Measurements from ENCODE around the gene CLCA1. TPM values are rescaled to one million over a fixed set of nuclear protein-coding genes. Genes with fewer than 3 reads are reported as not detected.
"Not testable (repeated sequence)": the region's sequence is repeated elsewhere in the genome, so short reads cannot be mapped to it uniquely, and the experiment has no call there.

CLCA1 gene
- total RNA-seq, 8 experiments from 2014 or later: 0.09 TPM; not detected in 7

DNA sequence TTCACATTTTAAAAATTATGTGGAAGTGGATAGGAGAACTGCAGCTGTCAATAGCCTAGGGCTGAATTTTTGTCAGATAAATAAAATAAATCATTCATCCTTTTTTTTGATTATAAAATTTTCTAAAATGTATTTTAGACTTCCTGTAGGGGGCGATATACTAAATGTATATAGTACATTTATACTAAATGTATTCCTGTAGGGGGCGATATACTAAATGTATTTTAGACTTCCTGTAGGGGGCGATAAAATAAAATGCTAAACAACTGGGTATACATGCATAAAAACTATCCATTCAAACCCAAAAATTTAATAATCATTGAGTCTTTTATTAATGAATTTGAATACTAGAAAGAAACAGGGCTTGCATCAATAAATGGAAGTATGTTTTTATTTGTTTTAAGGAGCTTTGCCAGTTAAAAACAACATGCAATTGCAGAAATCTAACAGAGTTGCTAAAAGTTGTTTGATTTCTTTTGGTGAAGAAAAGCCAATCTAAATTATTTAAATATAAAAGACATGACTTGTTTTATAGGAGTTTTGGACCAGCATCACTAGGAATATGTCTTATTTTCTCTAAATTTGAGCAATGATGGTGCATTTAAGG, 31.4 kb downstream of the CLCA1 start:
- 0 to 69% (median 26%) methylated on average over 2 to 3 of the region's 3 CpGs for WGBS, 10 experiments
- in situ Hi-C loops (cut with MboI; ENCODE audit: low pct_unique_long_range_greater_than_20kb in 2 of 9, low sequenced_read_pairs in 9 of 9, unreplicated experiment in 9 of 9): loop anchor here in 1 of 9 experiments (25.0 kb wide), 1 partner anchor 187 kb away; no protein-coding TSS in a partner anchor
- Histone ChIP-seq H3K4me1 (replicated peaks in 1 of 2) (no peaks in the 10 kb centered on the region), H3K4me3 (no peak overlapping the region), H3K27ac (no peak overlapping the region)
- ATAC-seq (replicated peaks in 6 of 8): no peak

DNA sequence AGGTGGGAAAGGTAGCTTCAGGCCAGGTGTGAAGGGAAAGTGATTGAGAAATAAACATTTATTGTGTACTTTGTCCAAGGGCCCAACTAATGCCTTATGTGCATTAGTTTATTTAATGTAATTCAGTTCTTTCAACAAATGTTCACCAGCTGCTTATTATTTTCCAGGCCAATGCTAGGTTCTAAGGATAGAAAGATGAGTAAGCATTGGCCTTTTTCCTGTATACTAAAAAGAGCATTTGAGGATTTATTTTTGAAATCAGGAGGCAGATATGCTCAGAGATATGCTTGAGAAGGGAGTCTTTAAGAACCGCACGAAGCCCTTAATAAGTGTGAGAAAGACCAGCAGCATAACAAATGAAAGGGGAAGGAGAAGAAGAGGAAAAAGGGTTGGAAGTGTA, 32.0 kb downstream of the CLCA1 start:
- ATAC-seq (replicated peaks in 6 of 8): peak in 1 of 8 experiments; percentile 69
- in situ Hi-C loops (cut with MboI; ENCODE audit: low pct_unique_long_range_greater_than_20kb in 2 of 9, low sequenced_read_pairs in 9 of 9, unreplicated experiment in 9 of 9): loop anchor here in 1 of 9 experiments (25.0 kb wide), 1 partner anchor 187 kb away; no protein-coding TSS in a partner anchor
- Histone ChIP-seq H3K4me3 (no peak overlapping the region), H3K27ac (no peak overlapping the region), H3K4me1 (replicated peaks in 1 of 2) (peaks cover 0 to 3% of the 10 kb centered on the region in 2 donors)
- 0 to 100% (median 91%) methylated on average over 1 to 2 of the region's 2 CpGs for WGBS, 10 experiments

GRCh38 chr1:86502125-86502646, 33.5 kb downstream of the CLCA1 start:
- in situ Hi-C loops (cut with MboI; ENCODE audit: low pct_unique_long_range_greater_than_20kb in 2 of 9, low sequenced_read_pairs in 9 of 9, unreplicated experiment in 9 of 9): loop anchor here in 1 of 9 experiments (25.0 kb wide), 1 partner anchor 185 kb away; no protein-coding TSS in a partner anchor
- H3K27ac ChIP-seq; ATAC-seq (replicated peaks in 6 of 8); H3K4me1 ChIP-seq (replicated peaks in 1 of 2); H3K4me3 ChIP-seq: not testable (repeated sequence)
- 49 to 90% (median 68%) methylated on average over 2 to 16 of the region's 16 CpGs; no CpG with 5 or more reads in 3 of the 10 experiments for WGBS, 10 experiments

DNA sequence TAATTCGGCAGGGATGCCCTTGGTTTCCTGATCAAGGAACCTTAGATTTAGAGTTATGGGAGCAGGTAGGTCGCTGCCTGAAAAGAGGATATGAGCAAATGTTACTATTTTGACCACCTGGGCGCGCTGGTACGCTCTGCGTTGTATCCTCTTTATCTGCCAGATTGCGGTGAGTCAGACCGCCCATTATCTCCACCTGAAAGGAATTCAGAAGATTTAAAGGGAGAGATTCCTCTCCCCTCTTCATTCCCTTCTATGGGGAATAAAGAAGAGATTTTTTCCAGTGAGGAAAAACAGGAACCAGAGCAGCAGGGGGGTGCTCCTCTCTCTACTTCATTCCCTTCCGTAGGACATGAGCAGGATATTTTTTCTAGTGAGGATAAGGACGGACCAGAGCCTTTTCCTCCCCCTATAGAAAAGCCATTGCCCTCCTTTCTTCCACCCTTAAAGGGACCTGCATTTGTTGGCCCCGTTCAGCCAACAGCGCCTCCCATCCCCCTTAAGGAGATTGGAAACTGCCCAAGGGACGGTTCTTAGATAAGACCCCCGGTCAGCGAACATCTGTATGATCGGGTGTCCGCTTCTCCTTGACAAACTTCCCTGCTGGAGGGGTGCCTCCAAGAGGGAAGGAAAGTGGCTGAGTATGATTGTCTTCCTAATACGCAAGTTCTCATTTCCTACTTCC, 34.1 kb downstream of the CLCA1 start:
- Histone ChIP-seq H3K4me3 (no peak overlapping the region), H3K27ac (no peak overlapping the region), H3K4me1 (replicated peaks in 1 of 2) (peaks cover 0 to 3% of the 10 kb centered on the region in 2 donors)
- 75 to 100% (median 88%) methylated on average over 5 to 14 of the region's 18 CpGs; no CpG with 5 or more reads in 2 of the 10 experiments for WGBS, 10 experiments
- peak in 2 of 8 experiments; percentile 34 to 35 for ATAC-seq (replicated peaks in 6 of 8)
- in situ Hi-C loops (cut with MboI; ENCODE audit: low pct_unique_long_range_greater_than_20kb in 2 of 9, low sequenced_read_pairs in 9 of 9, unreplicated experiment in 9 of 9): loop anchor here in 1 of 9 experiments (25.0 kb wide), 1 partner anchor 184 kb away; no protein-coding TSS in a partner anchor

DNA sequence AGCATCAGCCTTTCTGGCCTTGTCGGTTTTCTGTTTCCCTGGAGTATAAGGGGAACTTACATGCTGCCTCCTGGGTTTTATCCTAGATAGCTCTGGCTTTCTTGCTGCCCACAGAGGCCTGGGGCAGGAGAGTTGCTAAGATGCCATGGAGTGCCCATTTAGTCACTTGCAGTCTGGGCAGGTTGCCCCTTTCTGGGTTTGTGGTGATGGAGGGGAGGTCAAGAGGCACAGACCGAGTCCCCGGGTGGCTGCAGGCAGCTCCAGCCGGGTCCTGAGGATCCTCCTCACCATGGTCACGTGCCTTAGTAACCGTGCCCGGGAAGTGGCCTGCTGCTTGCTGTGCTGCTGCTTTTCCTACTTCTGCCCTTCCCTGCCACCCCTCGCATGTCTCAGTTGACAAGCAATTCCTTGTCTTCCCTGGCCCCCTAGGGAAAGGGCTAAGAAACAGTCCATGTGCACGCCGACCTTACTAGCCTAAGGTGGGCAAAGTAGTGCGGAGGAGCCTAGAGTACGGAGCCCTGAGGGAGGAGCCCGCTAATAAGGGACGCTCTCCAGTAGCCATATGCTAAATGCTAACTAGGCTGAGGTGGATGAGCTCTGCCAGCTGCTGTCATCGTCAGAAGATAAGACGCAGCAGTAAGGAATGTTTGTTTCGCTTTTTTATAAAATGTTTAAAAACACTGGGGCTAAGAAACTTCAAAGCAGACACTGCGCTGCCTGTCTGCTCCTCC, 34.8 kb downstream of the CLCA1 start:
- H3K4me1 ChIP-seq (replicated peaks in 1 of 2): peaks cover 0 to 3% of the 10 kb centered on the region in 2 donors
- WGBS, 10 experiments: 36 to 93% (median 69%) methylated on average over 2 to 16 of the region's 18 CpGs; no CpG with 5 or more reads in 2 of the 10 experiments
- in situ Hi-C loops (cut with MboI; ENCODE audit: low pct_unique_long_range_greater_than_20kb in 2 of 9, low sequenced_read_pairs in 9 of 9, unreplicated experiment in 9 of 9): loop anchor here in 1 of 9 experiments (25.0 kb wide), 1 partner anchor 184 kb away; no protein-coding TSS in a partner anchor
- no peak overlapping the region for H3K27ac ChIP-seq
- H3K4me3 ChIP-seq: no peak overlapping the region
- ATAC-seq (replicated peaks in 6 of 8): peak in 1 of 8 experiments; percentile 41

GRCh38 chr1:86504137-86504479, 35.4 kb downstream of the CLCA1 start:
- H3K27ac ChIP-seq: no peak overlapping the region
- peaks cover 0 to 3% of the 10 kb centered on the region in 2 donors for H3K4me1 ChIP-seq (replicated peaks in 1 of 2)
- no peak overlapping the region for H3K4me3 ChIP-seq
- ATAC-seq (replicated peaks in 6 of 8): no peak
- WGBS, 10 experiments: 49 to 93% (median 82%) methylated on average over 3 to 9 of the region's 9 CpGs
- in situ Hi-C loops (cut with MboI; ENCODE audit: low pct_unique_long_range_greater_than_20kb in 2 of 9, low sequenced_read_pairs in 9 of 9, unreplicated experiment in 9 of 9): loop anchor here in 1 of 9 experiments (25.0 kb wide), 1 partner anchor 183 kb away; no protein-coding TSS in a partner anchor

- ATAC-seq (replicated peaks in 6 of 8): peak in 2 of 8 experiments; percentile 43 to 45
- in situ Hi-C loops (cut with MboI; ENCODE audit: low pct_unique_long_range_greater_than_20kb in 2 of 9, low sequenced_read_pairs in 9 of 9, unreplicated experiment in 9 of 9): loop anchor here in 1 of 9 experiments (25.0 kb wide), 1 partner anchor 182 kb away; no protein-coding TSS in a partner anchor
- no peak overlapping the region for H3K27ac ChIP-seq
- H3K4me1 ChIP-seq (replicated peaks in 1 of 2): peaks cover 0 to 3% of the 10 kb centered on the region in 2 donors
- no peak overlapping the region for H3K4me3 ChIP-seq
- WGBS, 10 experiments: 19 to 93% (median 78%) methylated on average over 2 to 9 of the region's 9 CpGs
Measured at GRCh38 chr1:86504895-86505563, 36.3 kb downstream of the CLCA1 start.

- no peak overlapping the region for H3K27ac ChIP-seq
- H3K4me3 ChIP-seq: no peak overlapping the region
- H3K4me1 ChIP-seq (replicated peaks in 1 of 2): peaks cover 0 to 3% of the 10 kb centered on the region in 2 donors
- 3 to 51% (median 35%) methylated on average over 2 to 4 of the region's 4 CpGs; no CpG with 5 or more reads in 1 of the 10 experiments for WGBS, 10 experiments
- in situ Hi-C loops (cut with MboI; ENCODE audit: low pct_unique_long_range_greater_than_20kb in 2 of 9, low sequenced_read_pairs in 9 of 9, unreplicated experiment in 9 of 9): loop anchor here in 1 of 9 experiments (25.0 kb wide), 1 partner anchor 182 kb away; no protein-coding TSS in a partner anchor
- ATAC-seq (replicated peaks in 6 of 8): peak in 2 of 8 experiments; percentile 54 to 73
Measured at GRCh38 chr1:86505564-86505902, 36.8 kb downstream of the CLCA1 start.

DNA sequence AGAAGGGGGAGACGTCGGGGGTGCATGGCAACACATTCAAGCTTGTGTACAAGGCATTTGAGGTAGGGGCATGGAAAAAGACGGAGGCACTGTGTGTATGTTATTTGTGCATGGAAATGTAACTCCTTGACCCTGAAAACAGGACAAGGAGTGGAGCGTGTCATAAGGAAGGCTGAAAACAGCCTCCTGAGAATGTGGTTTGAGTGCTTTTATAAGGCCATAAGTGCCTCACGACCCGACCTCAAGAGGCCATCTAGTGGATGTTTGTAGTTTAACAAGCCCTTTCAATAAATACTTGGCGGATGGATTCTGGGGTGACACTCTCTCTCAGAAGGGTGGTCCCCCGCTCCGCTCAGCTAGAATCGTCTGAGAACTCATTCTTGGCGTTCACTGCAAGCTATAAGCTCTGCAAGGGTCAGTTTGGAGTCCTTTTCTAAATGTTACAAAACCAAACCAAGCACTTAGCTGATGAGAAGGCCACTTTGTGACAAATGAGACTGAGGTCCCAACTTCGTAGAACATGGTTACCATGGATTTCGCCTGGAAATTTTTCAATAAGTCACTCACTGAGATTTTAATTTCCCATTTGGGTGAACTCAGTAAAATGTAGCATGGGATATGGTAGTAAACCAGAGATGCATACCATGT, 39.3 kb downstream of the CLCA1 start:
- ATAC-seq (replicated peaks in 6 of 8): peak in 3 of 8 experiments; percentile 39 to 66 (median 62)
- Histone ChIP-seq H3K27ac (no peak overlapping the region), H3K4me1 (replicated peaks in 1 of 2) (peaks cover 0 to 3% of the 10 kb centered on the region in 2 donors), H3K4me3 (no peak overlapping the region)
- WGBS, 10 experiments: 0 to 75% (median 64%) methylated on average over 2 to 13 of the region's 13 CpGs
- in situ Hi-C loops (cut with MboI; ENCODE audit: low pct_unique_long_range_greater_than_20kb in 2 of 9, low sequenced_read_pairs in 9 of 9, unreplicated experiment in 9 of 9): loop anchor here in 1 of 9 experiments (25.0 kb wide), 1 partner anchor 179 kb away; no protein-coding TSS in a partner anchor

GRCh38 chr1:86508583-86508969, 39.8 kb downstream of the CLCA1 start:
- H3K4me1 ChIP-seq (replicated peaks in 1 of 2): peaks cover 0 to 3% of the 10 kb centered on the region in 2 donors
- H3K27ac ChIP-seq: no peak overlapping the region
- in situ Hi-C loops (cut with MboI; ENCODE audit: low pct_unique_long_range_greater_than_20kb in 2 of 9, low sequenced_read_pairs in 9 of 9, unreplicated experiment in 9 of 9): loop anchor here in 1 of 9 experiments (25.0 kb wide), 1 partner anchor 179 kb away; no protein-coding TSS in a partner anchor
- no peak for ATAC-seq (replicated peaks in 6 of 8)
- no peak overlapping the region for H3K4me3 ChIP-seq
- 57 to 100% (median 100%) methylated on average over 1 to 2 of the region's 2 CpGs; no CpG with 5 or more reads in 2 of the 10 experiments for WGBS, 10 experiments

DNA sequence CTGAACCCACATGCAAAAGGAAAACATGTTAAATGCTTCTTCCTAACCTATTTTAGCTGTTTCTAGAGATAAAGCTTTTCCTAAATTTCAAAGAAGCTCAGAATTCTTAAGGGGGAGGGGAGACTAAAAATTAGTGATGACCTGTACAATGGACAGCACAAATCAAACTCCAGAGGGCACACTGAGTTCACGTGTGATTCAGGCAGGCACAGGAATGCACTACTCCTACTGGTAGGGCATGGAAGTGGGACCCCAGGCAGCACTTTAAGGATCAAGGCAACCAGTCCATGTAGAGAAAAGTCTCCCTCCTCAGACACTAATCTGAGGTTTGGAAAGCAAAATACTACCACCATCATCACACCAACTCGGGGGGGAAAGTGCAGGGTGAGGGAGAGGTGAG, 46.9 kb downstream of the CLCA1 start:
- Histone ChIP-seq H3K4me3 (no peak overlapping the region), H3K4me1 (replicated peaks in 1 of 2) (no peaks in the 10 kb centered on the region), H3K27ac (no peak overlapping the region)
- peak in 3 of 8 experiments; percentile 68 to 80 (median 75) for ATAC-seq (replicated peaks in 6 of 8)
- in situ Hi-C loops (cut with MboI; ENCODE audit: low pct_unique_long_range_greater_than_20kb in 2 of 9, low sequenced_read_pairs in 9 of 9, unreplicated experiment in 9 of 9): loop anchor here in 1 of 9 experiments (25.0 kb wide), 1 partner anchor 172 kb away; no protein-coding TSS in a partner anchor
- WGBS, 10 experiments: 40 to 81% (median 65%) methylated on average over 1 to 2 of the region's 2 CpGs; no CpG with 5 or more reads in 3 of the 10 experiments

Data from motor neuron (in vitro differentiated cells).